Neural cell (in vitro differentiated cells): ENCODE results near the gene FSTL5. TPM values are rescaled to one million over a fixed set of nuclear protein-coding genes. Genes with fewer than 3 reads are reported as not detected.

ENCODE experiments used
- H2AFZ ChIP-seq: fragments of 200-600, 300-800 bp; sonication (generic), shearing (Covaris generic); 2 replicates; pipeline ENCODE4 v1.6.0; 2014; ENCODE audit warnings: low read depth, mild to moderate bottlenecking, antibody characterized with exemption, low read length, moderate library complexity
- H3F3A ChIP-seq: fragments of 200-600 bp; shearing (Covaris generic); 2 replicates; pipeline ENCODE4 v1.6.1; 2016; ENCODE audit warnings: mild to moderate bottlenecking, moderate library complexity, mixed read lengths, antibody characterized with exemption, low read length; ENCODE audit not compliant: insufficient read depth, poor library complexity, severe bottlenecking
- H3K27ac ChIP-seq: fragments of 200-600, 300-800 bp; sonication (generic), shearing (Covaris generic); 2 replicates; pipeline ENCODE4 v1.5.1; 2014; ENCODE audit warnings: mild to moderate bottlenecking, low read length, moderate library complexity
- H3K27me3 ChIP-seq: fragments of 300-800, 200-600 bp; sonication (generic), shearing (Covaris generic); 2 replicates; pipeline ENCODE4 v1.6.0; 2014; ENCODE audit warnings: mild to moderate bottlenecking, low read depth, low read length, moderate library complexity; ENCODE audit not compliant: insufficient read depth
- H3K36me3 ChIP-seq: fragments of 300-800, 200-600 bp; sonication (generic), shearing (Covaris generic); 2 replicates; pipeline ENCODE4 v1.5.1; 2014; ENCODE audit warnings: mild to moderate bottlenecking, antibody characterized with exemption, low read length, moderate library complexity; ENCODE audit not compliant: insufficient read depth
- H3K4me2 ChIP-seq: fragments of 300-800, 200-600 bp; sonication (generic), shearing (Covaris generic); 2 replicates; pipeline ENCODE4 v1.6.0; 2014; ENCODE audit warnings: mild to moderate bottlenecking, low read length
- H3K4me3 ChIP-seq: fragments of 300-800, 200-600 bp; sonication (generic), shearing (Covaris generic); 2 replicates; pipeline ENCODE4 v1.5.1; 2014; ENCODE audit warnings: mild to moderate bottlenecking, low read length, moderate library complexity
- H3K79me2 ChIP-seq: fragments of 200-600 bp; shearing (Covaris generic); replicated peaks from 2 replicates; pipeline ENCODE4 v1.6.0; 2014; ENCODE audit warnings: mild to moderate bottlenecking, low read length, moderate library complexity; ENCODE audit not compliant: insufficient read depth
- H3K9ac ChIP-seq: fragments of 300-800, 200-600 bp; sonication (generic), shearing (Covaris generic); 2 replicates; pipeline ENCODE4 v1.6.1; 2016; ENCODE audit warnings: mild to moderate bottlenecking, low read length, mixed read lengths
- H3K9me2 ChIP-seq: fragments of 200-600 bp; shearing (Covaris generic); 2 replicates; pipeline ENCODE4 v1.6.1; 2016; ENCODE audit warnings: mild to moderate bottlenecking, low read length, mixed read lengths; ENCODE audit not compliant: insufficient read depth
- H3K9me3 ChIP-seq: fragments of 200-600, 300-800 bp; sonication (generic), shearing (Covaris generic); 2 replicates; pipeline ENCODE4 v1.6.1; 2016; ENCODE audit warnings: mild to moderate bottlenecking, mixed run types, low read length, moderate library complexity, mixed read lengths
- H4K20me1 ChIP-seq: fragments of 200-600 bp; shearing (Covaris generic); 2 replicates; pipeline ENCODE4 v1.6.1; 2016; ENCODE audit warnings: mild to moderate bottlenecking, mixed run types; ENCODE audit not compliant: insufficient read depth
- EP300 ChIP-seq: fragments of 450-650 bp; conservative IDR thresholded peaks from 2 replicates; pipeline ENCODE4 v1.6.1; 2014; ENCODE audit warnings: antibody characterized with exemption, mild to moderate bottlenecking, moderate library complexity; ENCODE audit not compliant: poor library complexity, severe bottlenecking
- EZH2 ChIP-seq: fragments of 200-600, 300-800 bp; shearing (Covaris generic), sonication (generic); IDR thresholded peaks from 2 replicates; pipeline ENCODE4 v1.6.1; 2014; ENCODE audit warnings: antibody characterized with exemption, low read length, borderline replicate concordance, mild to moderate bottlenecking; ENCODE audit not compliant: insufficient read depth, poor library complexity, severe bottlenecking
- MXI1 ChIP-seq: fragments of 450-650 bp; conservative IDR thresholded peaks from 2 replicates; pipeline ENCODE4 v1.6.1; 2014; ENCODE audit warnings: antibody characterized with exemption, mild to moderate bottlenecking; ENCODE audit not compliant: poor library complexity, severe bottlenecking
- POLR2AphosphoS5 ChIP-seq: IDR thresholded peaks from 2 replicates; pipeline ENCODE4 v1.6.1; 2012
- RAD21 ChIP-seq: fragments of 450-650 bp; conservative IDR thresholded peaks from 2 replicates; pipeline ENCODE4 v1.6.1; 2014; ENCODE audit warnings: antibody characterized with exemption, mild to moderate bottlenecking, moderate library complexity
- REST ChIP-seq: IDR thresholded peaks from 2 replicates; pipeline ENCODE4 v1.6.1; 2012; ENCODE audit warnings: borderline replicate concordance
- SMC3 ChIP-seq: fragments of 450-650 bp; conservative IDR thresholded peaks from 2 replicates; pipeline ENCODE4 v1.6.1; 2014; ENCODE audit warnings: antibody characterized with exemption, mild to moderate bottlenecking, moderate library complexity; ENCODE audit not compliant: poor library complexity
- TAF1 ChIP-seq: IDR thresholded peaks from 2 replicates; pipeline ENCODE4 v1.6.1; 2012; ENCODE audit warnings: low read depth
- polyA plus RNA-seq: library from polyadenylated mRNA; depleted of rRNA; stranded (reverse); fragments of >200 nt; gene quantifications from 2 replicates; pipeline ENCODE4 v1.2.3, GENCODE V29; 2014

Gene FSTL5
- polyA plus RNA-seq, 1 donor from 2014 or later = 6.8 TPM

DNA sequence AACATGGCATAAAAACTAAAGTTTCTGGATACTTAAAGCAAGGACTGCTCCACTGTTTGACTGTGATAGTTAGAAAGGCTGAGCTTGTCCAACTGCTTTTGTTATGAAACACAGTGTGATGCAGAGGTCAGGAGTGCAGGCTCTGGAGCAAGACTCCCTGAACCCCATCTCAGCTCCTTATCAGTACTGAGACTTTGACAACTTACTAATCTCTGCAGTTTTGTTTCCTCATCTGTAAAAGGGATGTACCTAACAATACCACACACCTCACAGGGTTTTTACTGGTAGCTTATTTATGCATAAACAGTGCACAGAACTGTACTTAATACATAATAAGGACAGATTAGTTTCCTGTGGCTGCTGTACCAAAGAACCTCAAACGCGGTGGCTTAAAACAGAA is 804.3 kb downstream of the FSTL5 start:
- H3K9me3 ChIP-seq = no peaks in the 10 kb centered on the region
- no peak overlapping the region for H3K27ac ChIP-seq
- H3K79me2 ChIP-seq = no peaks in the 10 kb centered on the region
- H3K9me2 ChIP-seq = no peaks in the 10 kb centered on the region
- H3K9ac ChIP-seq = no peak overlapping the region
- H3K36me3 ChIP-seq = no peaks in the 10 kb centered on the region
- no peak overlapping the region for H3K4me2 ChIP-seq
- no peak overlapping the region for H3K4me3 ChIP-seq
- no peaks in the 10 kb centered on the region for H4K20me1 ChIP-seq
- TF ChIP-seq MXI1 (no peak), RAD21 (no peak), EZH2 (no peak), SMC3 (no peak), TAF1 (no peak), POLR2AphosphoS5 (no peak), REST (no peak)
- H3F3A ChIP-seq = no peaks in the 10 kb centered on the region
- no peaks in the 10 kb centered on the region for H3K27me3 ChIP-seq
- H2AFZ ChIP-seq = no peak overlapping the region

DNA sequence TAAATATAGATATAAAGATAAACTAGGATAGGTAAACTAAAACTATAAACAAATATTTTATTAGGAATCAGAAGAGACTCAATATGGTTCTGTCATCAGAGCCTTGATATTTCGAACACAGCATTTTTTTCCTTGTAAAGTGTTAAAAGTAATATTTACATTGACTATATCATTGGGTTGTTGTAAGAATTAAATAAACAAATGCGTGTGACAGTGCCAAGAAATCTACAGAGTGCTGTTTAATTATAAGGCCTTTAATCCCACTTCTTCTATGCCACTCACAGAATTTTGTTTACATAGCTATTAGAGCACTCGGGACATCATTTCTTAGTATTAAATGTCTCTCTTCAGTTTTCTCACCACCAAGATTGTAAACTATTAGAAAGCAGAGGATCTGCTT is 807.4 kb downstream of the FSTL5 start:
- H4K20me1 ChIP-seq = no peaks in the 10 kb centered on the region

More for the DNA sequence above, 807.4 kb downstream of the FSTL5 start:
- Histone ChIP-seq H3K9ac (no peak overlapping the region), H3K27me3 (no peaks in the 10 kb centered on the region), H3K79me2 (no peaks in the 10 kb centered on the region), H2AFZ (no peak overlapping the region), H3K4me2 (no peak overlapping the region), H3F3A (no peaks in the 10 kb centered on the region), H3K36me3 (no peaks in the 10 kb centered on the region), H3K27ac (no peak overlapping the region), H3K9me3 (no peaks in the 10 kb centered on the region), H3K9me2 (no peaks in the 10 kb centered on the region), H3K4me3 (no peak overlapping the region)
- TF ChIP-seq REST (no peak), MXI1 (no peak), RAD21 (no peak), POLR2AphosphoS5 (no peak), TAF1 (no peak), EP300 (no peak)
